Keratinocyte (primary cell): Measurements from ENCODE around the gene FAM114A1. TPM values are rescaled to one million over a fixed set of nuclear protein-coding genes. Genes with fewer than 3 reads are reported as not detected.

Experiments used
- DNase-seq: peaks from one replicate; pipeline ENCODE4 v3.0.0-alpha.2; 2011; ENCODE audit warnings: low read depth, missing footprints, low spot score
- FAIRE-seq: peaks from 2 replicates; lab custom pipeline; 2011; peaks lifted over from hg19 to GRCh38; lab: Jason Lieb, UNC
- H2AFZ ChIP-seq: 2 replicates; pipeline ENCODE4 v1.6.0; 2012; ENCODE audit warnings: low read length, control low read depth, inconsistent platforms; ENCODE audit not compliant: control insufficient read depth
- H3K27ac ChIP-seq: 2 replicates; pipeline ENCODE4 v1.5.1; 2011; ENCODE audit warnings: low read length; ENCODE audit not compliant: control insufficient read depth, insufficient read depth
- H3K27me3 ChIP-seq: 3 replicates; pipeline ENCODE4 v1.6.0; 2011; ENCODE audit warnings: low read length; ENCODE audit not compliant: control insufficient read depth, insufficient read depth; ENCODE audit errors: extremely low read depth
- H3K36me3 ChIP-seq, 2 experiments: 2 replicates in 1 of 2; 3 replicates in 1 of 2; pipeline ENCODE4 v1.5.1; 2011; ENCODE audit warnings: low read length in 2 of 2, mild to moderate bottlenecking in 1 of 2; ENCODE audit not compliant: control insufficient read depth in 2 of 2, insufficient read depth in 2 of 2; ENCODE audit errors: extremely low read depth in 1 of 2
- H3K4me1 ChIP-seq: 3 replicates; pipeline ENCODE4 v1.5.1; 2011; ENCODE audit warnings: low read length; ENCODE audit not compliant: control insufficient read depth, insufficient read depth; ENCODE audit errors: extremely low read depth
- H3K4me2 ChIP-seq: 3 replicates; pipeline ENCODE4 v1.6.0; 2011; ENCODE audit warnings: low read depth, low read length; ENCODE audit not compliant: control insufficient read depth, insufficient read depth; ENCODE audit errors: extremely low read depth
- H3K4me3 ChIP-seq, 3 experiments: fragments of 200-600 bp in 1 of 3; sonication (generic) in 1 of 3; 2 replicates in 2 of 3; 3 replicates in 1 of 3; pipeline ENCODE4 v1.5.1; 2011 to 2016; ENCODE audit warnings: low read length in 3 of 3, mild to moderate bottlenecking in 3 of 3, control low read depth in 2 of 3, inconsistent platforms in 1 of 3, low read depth in 1 of 3, mixed read lengths in 1 of 3, mixed run types in 1 of 3, moderate library complexity in 1 of 3; ENCODE audit not compliant: control insufficient read depth in 2 of 3, insufficient read depth in 2 of 3; ENCODE audit errors: extremely low read depth in 1 of 3
- H3K79me2 ChIP-seq: 2 replicates; pipeline ENCODE4 v1.6.0; 2012; ENCODE audit warnings: low read length; ENCODE audit not compliant: control insufficient read depth, insufficient read depth
- H3K9ac ChIP-seq: 3 replicates; pipeline ENCODE4 v1.6.0; 2011; ENCODE audit warnings: low read length; ENCODE audit not compliant: control insufficient read depth, insufficient read depth; ENCODE audit errors: extremely low read depth
- H3K9me1 ChIP-seq: 3 replicates; pipeline ENCODE4 v1.6.0; 2011; ENCODE audit warnings: low read length; ENCODE audit not compliant: control insufficient read depth, insufficient read depth; ENCODE audit errors: extremely low read depth
- H3K9me3 ChIP-seq: 2 replicates; pipeline ENCODE4 v1.5.1; 2012; ENCODE audit warnings: low read depth, low read length; ENCODE audit not compliant: control insufficient read depth
- H4K20me1 ChIP-seq: 3 replicates; pipeline ENCODE4 v1.6.0; 2011; ENCODE audit warnings: low read length; ENCODE audit not compliant: control insufficient read depth, insufficient read depth; ENCODE audit errors: extremely low read depth
- EZH2 ChIP-seq: IDR thresholded peaks from one replicate; pipeline ENCODE4 v1.6.1; 2012; ENCODE audit warnings: inconsistent platforms, mild to moderate bottlenecking, low read length, moderate library complexity
- dilution Hi-C: fragments of 300-500 bp; cut with MboI; formaldehyde crosslinking; loops from one replicate; pipeline ENCODE4 v1.7.0; 2020; ENCODE audit warnings: low sequenced_read_pairs; ENCODE audit not compliant: extremely low pct_ligation_motif_present
- polyA plus RNA-seq, 5 experiments: library from polyadenylated mRNA; depleted of rRNA in 3 of 5; stranded (reverse) in 3 of 5; stranded (forward) in 1 of 5; unstranded in 1 of 5; fragments of >200 nt; gene quantifications; 1 replicate in 1 of 5; 2 replicates in 3 of 5; 3 replicates in 1 of 5; pipeline versions ENCODE4 v1.2.1 to v1.2.3, GENCODE V29; 2011 to 2012; ENCODE audit warnings: missing spikeins in 2 of 5, low read depth in 1 of 5, low replicate concordance in 1 of 5
- TF ChIP-seq, protein P1 (sequence below), 3 experiments: IDR thresholded peaks in 1 of 3; conservative IDR thresholded peaks in 1 of 3; optimal IDR thresholded peaks in 1 of 3; 2 replicates in 2 of 3; 3 replicates in 1 of 3; pipeline versions ENCODE3 to v1.5.1; 2011; ENCODE audit warnings: low read length in 3 of 3, mild to moderate bottlenecking in 3 of 3, moderate library complexity in 2 of 3, control low read depth in 1 of 3, inconsistent platforms in 1 of 3; ENCODE audit not compliant: insufficient read depth in 2 of 3; ENCODE audit errors: extremely low read depth in 1 of 3

Gene FAM114A1
- polyA plus RNA-seq, 1 donor (not counting 4 experiments of a cell fraction or from before 2014, with no cell fraction given): 47.2 TPM

DNA sequence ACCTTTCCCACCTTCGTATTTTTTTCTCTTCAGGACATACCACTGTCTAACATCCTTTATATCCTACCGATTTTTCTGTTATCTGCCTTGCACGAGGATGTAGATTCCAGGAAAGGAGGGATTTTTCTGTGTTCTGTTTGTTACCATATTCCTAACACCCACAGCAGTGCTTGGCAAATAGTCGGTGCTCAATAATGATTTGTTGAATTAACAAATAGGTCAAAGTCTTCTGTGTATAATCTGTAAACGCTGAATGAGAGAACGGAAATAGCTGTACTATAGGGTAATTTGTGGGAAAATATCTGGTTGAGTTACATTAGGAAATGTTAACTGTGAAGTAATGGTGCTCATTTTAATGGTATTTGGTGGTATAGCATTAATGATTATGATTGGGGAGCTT lies 83.1 kb downstream of the FAM114A1 start:
- no peaks in the 10 kb centered on the region for H3K36me3 ChIP-seq
- no peaks in the 10 kb centered on the region for H4K20me1 ChIP-seq
- no peak overlapping the region for H3K4me3 ChIP-seq
- no peak for TF ChIP-seq EZH2
- TF ChIP-seq, protein P1, sequence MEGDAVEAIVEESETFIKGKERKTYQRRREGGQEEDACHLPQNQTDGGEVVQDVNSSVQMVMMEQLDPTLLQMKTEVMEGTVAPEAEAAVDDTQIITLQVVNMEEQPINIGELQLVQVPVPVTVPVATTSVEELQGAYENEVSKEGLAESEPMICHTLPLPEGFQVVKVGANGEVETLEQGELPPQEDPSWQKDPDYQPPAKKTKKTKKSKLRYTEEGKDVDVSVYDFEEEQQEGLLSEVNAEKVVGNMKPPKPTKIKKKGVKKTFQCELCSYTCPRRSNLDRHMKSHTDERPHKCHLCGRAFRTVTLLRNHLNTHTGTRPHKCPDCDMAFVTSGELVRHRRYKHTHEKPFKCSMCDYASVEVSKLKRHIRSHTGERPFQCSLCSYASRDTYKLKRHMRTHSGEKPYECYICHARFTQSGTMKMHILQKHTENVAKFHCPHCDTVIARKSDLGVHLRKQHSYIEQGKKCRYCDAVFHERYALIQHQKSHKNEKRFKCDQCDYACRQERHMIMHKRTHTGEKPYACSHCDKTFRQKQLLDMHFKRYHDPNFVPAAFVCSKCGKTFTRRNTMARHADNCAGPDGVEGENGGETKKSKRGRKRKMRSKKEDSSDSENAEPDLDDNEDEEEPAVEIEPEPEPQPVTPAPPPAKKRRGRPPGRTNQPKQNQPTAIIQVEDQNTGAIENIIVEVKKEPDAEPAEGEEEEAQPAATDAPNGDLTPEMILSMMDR (optimal IDR thresholded peaks at IDR 0.05 in 1 of 3, IDR thresholded peaks at IDR 0.05 in 1 of 3, conservative IDR thresholded peaks at IDR 0.05 in 1 of 3; ENCODE audit: extremely low read depth in 1 of 3, insufficient read depth in 2 of 3, low read length in 3 of 3): no peak
- dilution Hi-C loops: no loop called here
- H3K27ac ChIP-seq: no peak overlapping the region
- no peaks in the 10 kb centered on the region for H3K79me2 ChIP-seq
- no peak for DNase-seq
- no peaks in the 10 kb centered on the region for H3K9me3 ChIP-seq
- peaks cover 14% of the 10 kb centered on the region for H3K4me1 ChIP-seq
- no peaks in the 10 kb centered on the region for H3K27me3 ChIP-seq
- no peak overlapping the region for H3K9ac ChIP-seq
- H2AFZ ChIP-seq: no peak overlapping the region
- peaks cover 2% of the 10 kb centered on the region for H3K9me1 ChIP-seq
- no peak overlapping the region for H3K4me2 ChIP-seq
- no peak for FAIRE-seq

DNA sequence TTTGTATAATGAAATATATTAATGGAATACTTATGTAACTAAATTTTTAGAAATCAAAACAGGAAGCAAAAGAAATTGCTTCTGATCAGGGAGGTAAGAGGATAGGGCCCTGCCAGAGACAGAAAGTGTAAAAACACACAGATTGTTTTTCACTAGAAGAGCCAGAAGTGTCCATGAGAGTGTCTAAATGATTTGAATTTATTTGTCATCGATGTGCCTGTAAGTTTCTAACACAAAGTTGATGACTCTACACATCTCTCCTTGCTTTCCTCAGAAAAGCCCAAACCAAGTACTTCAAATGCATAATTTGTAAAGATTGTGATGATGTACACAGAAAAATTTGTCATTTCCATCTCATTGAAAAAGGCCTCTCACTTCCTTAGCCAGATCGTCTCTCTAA lies 84.0 kb downstream of the FAM114A1 start:
- H3K36me3 ChIP-seq: no peaks in the 10 kb centered on the region
- TF ChIP-seq, protein P1 (optimal IDR thresholded peaks at IDR 0.05 in 1 of 3, IDR thresholded peaks at IDR 0.05 in 1 of 3, conservative IDR thresholded peaks at IDR 0.05 in 1 of 3; ENCODE audit: extremely low read depth in 1 of 3, insufficient read depth in 2 of 3, low read length in 3 of 3): no peak
- no peak for TF ChIP-seq EZH2
- H3K27ac ChIP-seq: no peak overlapping the region
- no peak for DNase-seq
- H3K79me2 ChIP-seq: no peaks in the 10 kb centered on the region
- FAIRE-seq: no peak
- no peak overlapping the region for H3K4me2 ChIP-seq
- H2AFZ ChIP-seq: no peak overlapping the region
- H3K27me3 ChIP-seq: no peaks in the 10 kb centered on the region
- no peaks in the 10 kb centered on the region for H3K9me3 ChIP-seq
- peaks cover 2% of the 10 kb centered on the region for H3K9me1 ChIP-seq
- dilution Hi-C loops: no loop called here
- H3K9ac ChIP-seq: no peak overlapping the region
- peaks cover 14% of the 10 kb centered on the region for H3K4me1 ChIP-seq
- H3K4me3 ChIP-seq: no peak overlapping the region
- H4K20me1 ChIP-seq: no peaks in the 10 kb centered on the region
